Mesothelial cell of epicardium (in vitro differentiated cells): ENCODE data around the gene TTR. TPM values are rescaled to one million over a fixed set of nuclear protein-coding genes. Genes with fewer than 3 reads are reported as not detected.

Source experiments
- DNase-seq, 2 experiments: peaks; one replicate each; pipeline ENCODE4 v3.0.0; 2021; ENCODE audit warnings: low spot score in 2 of 2; ENCODE audit not compliant: unreplicated experiment in 2 of 2
- H3K27ac Mint-ChIP-seq: 2 replicates; pipeline ENCODE4 v1.8.0; 2021; ENCODE audit warnings: mixed read lengths
- H3K27me3 Mint-ChIP-seq: 2 replicates; pipeline ENCODE4 v1.8.0; 2021; ENCODE audit warnings: low read depth, mixed read lengths
- H3K36me3 Mint-ChIP-seq: 2 replicates; pipeline ENCODE4 v1.8.0; 2021; ENCODE audit warnings: mixed read lengths
- H3K4me1 Mint-ChIP-seq: 2 replicates; pipeline ENCODE4 v1.8.0; 2021; ENCODE audit warnings: mixed read lengths
- H3K4me3 Mint-ChIP-seq: 2 replicates; pipeline ENCODE4 v1.8.0; 2021; ENCODE audit warnings: mild to moderate bottlenecking, moderate library complexity, mixed read lengths
- H3K9me3 Mint-ChIP-seq: 2 replicates; pipeline ENCODE4 v1.8.0; 2021; ENCODE audit warnings: mixed read lengths
- total RNA-seq: library from RNA; stranded (reverse); gene quantifications from 3 replicates; pipeline ENCODE4 v1.2.1, GENCODE V29; 2021
- TF ChIP-seq, protein P1 (sequence below): fragments of 200-600 bp; sonication (generic); IDR thresholded peaks from one replicate; pipeline ENCODE4 v1.5.0; 2021; ENCODE audit warnings: antibody characterized with exemption; ENCODE audit not compliant: unreplicated experiment

Gene TTR
- total RNA-seq, 1 donor from 2014 or later = not detected

DNA sequence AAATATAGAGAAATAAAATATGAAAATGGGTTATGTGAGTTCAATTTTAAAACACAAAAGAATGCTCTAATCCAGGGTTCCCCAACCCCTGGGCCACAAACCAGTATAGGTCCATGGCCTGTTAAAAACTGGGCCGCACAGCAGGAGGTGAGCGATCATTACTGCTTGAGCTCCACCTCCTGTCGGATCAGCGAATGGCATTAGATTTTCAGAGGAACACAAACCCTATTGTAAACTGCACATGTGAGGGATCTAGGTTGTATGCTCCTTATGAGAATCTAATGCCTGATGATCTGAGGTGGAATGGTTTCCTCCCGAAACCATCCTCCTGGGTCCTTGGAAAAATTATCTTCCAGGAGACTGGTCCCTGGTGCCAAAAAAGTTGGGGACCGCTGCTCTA, 34.7 kb downstream of the TTR start:
- no peak overlapping the region for H3K4me3 Mint-ChIP-seq
- H3K9me3 Mint-ChIP-seq = peaks cover 6% of the 10 kb centered on the region
- H3K27ac Mint-ChIP-seq = no peak overlapping the region
- H3K4me1 Mint-ChIP-seq = no peaks in the 10 kb centered on the region
- peaks cover 36% of the 10 kb centered on the region for H3K36me3 Mint-ChIP-seq
- TF ChIP-seq, protein P1, sequence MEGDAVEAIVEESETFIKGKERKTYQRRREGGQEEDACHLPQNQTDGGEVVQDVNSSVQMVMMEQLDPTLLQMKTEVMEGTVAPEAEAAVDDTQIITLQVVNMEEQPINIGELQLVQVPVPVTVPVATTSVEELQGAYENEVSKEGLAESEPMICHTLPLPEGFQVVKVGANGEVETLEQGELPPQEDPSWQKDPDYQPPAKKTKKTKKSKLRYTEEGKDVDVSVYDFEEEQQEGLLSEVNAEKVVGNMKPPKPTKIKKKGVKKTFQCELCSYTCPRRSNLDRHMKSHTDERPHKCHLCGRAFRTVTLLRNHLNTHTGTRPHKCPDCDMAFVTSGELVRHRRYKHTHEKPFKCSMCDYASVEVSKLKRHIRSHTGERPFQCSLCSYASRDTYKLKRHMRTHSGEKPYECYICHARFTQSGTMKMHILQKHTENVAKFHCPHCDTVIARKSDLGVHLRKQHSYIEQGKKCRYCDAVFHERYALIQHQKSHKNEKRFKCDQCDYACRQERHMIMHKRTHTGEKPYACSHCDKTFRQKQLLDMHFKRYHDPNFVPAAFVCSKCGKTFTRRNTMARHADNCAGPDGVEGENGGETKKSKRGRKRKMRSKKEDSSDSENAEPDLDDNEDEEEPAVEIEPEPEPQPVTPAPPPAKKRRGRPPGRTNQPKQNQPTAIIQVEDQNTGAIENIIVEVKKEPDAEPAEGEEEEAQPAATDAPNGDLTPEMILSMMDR = no peak
- no peaks in the 10 kb centered on the region for H3K27me3 Mint-ChIP-seq
- DNase-seq = no peak

GRCh38 chr18:31630549-31630948, 38.9 kb downstream of the TTR start:
- Mint-ChIP-seq H3K9me3 (peaks cover 6% of the 10 kb centered on the region), H3K4me3 (no peak overlapping the region), H3K27me3 (no peaks in the 10 kb centered on the region), H3K36me3 (peaks cover 35% of the 10 kb centered on the region), H3K4me1 (no peaks in the 10 kb centered on the region), H3K27ac (no peak overlapping the region)
- no peak for DNase-seq
- TF ChIP-seq, protein P1 = no peak

- Mint-ChIP-seq H3K27me3 (no peaks in the 10 kb centered on the region), H3K27ac (no peak overlapping the region), H3K36me3 (peaks cover 35% of the 10 kb centered on the region), H3K4me1 (no peaks in the 10 kb centered on the region), H3K9me3 (peaks cover 10% of the 10 kb centered on the region), H3K4me3 (no peak overlapping the region)
- DNase-seq = no peak
- TF ChIP-seq, protein P1 = no peak
Observed at GRCh38 chr18:31631526-31631925, 39.8 kb downstream of the TTR start.

DNA sequence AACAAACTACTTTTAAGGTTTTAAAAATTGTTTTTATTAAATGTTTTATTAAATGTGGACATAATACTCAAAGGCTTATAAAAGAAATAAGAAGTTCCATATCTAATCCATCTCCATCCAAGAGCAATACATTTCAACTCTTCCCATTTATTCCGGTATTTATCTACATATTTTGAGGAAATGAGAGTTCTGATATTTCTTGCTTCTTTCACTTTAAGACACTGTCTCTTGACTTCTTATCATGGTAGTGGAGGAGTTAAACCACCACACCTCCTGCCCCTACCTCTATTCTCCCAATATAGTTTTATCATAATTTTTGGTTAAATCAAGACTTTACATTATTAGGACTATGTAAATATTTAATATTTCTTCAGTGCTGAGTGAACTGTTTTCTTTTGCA, 40.7 kb downstream of the TTR start:
- peaks cover 8% of the 10 kb centered on the region for H3K9me3 Mint-ChIP-seq
- H3K4me3 Mint-ChIP-seq = no peak overlapping the region
- H3K4me1 Mint-ChIP-seq = no peaks in the 10 kb centered on the region
- TF ChIP-seq, protein P1 = no peak
- H3K27ac Mint-ChIP-seq = no peak overlapping the region
- DNase-seq = no peak
- H3K27me3 Mint-ChIP-seq = no peaks in the 10 kb centered on the region
- H3K36me3 Mint-ChIP-seq = peaks cover 33% of the 10 kb centered on the region

GRCh38 chr18:31633392-31634330, 42.0 kb downstream of the TTR start:
- H3K36me3 Mint-ChIP-seq = peaks cover 30% of the 10 kb centered on the region
- H3K4me1 Mint-ChIP-seq = no peaks in the 10 kb centered on the region
- H3K4me3 Mint-ChIP-seq = no peak overlapping the region
- peaks cover 11% of the 10 kb centered on the region for H3K9me3 Mint-ChIP-seq
- no peak for DNase-seq
- H3K27ac Mint-ChIP-seq = no peak overlapping the region
- TF ChIP-seq, protein P1 = no peak
- H3K27me3 Mint-ChIP-seq = no peaks in the 10 kb centered on the region
